Gastroesophageal sphincter (tissue), 3 donors: Measurements from ENCODE around the gene LPO.

Experiments
- CTCF ChIP-seq, 4 experiments: fragments of 200-600 bp in 2 of 4; fragments of 450-650 bp in 2 of 4; sonication (generic) in 1 of 4; IDR thresholded peaks; one replicate each; pipeline ENCODE4 v1.5.1; 2017 to 2019; ENCODE audit warnings: antibody characterized with exemption in 4 of 4, mild to moderate bottlenecking in 2 of 4, moderate library complexity in 2 of 4
- POLR2A ChIP-seq, 2 donors: fragments of 450-650 bp; IDR thresholded peaks; one replicate each; pipeline ENCODE4 v1.6.1; 2017; ENCODE audit warnings: antibody characterized with exemption in 2 of 2, mild to moderate bottlenecking in 2 of 2, moderate library complexity in 1 of 2
- POLR2AphosphoS5 ChIP-seq: sonication (generic); formaldehyde crosslinking; IDR thresholded peaks from one replicate; pipeline ENCODE4 v1.6.1; 2017; ENCODE audit warnings: antibody characterized with exemption

DNA sequence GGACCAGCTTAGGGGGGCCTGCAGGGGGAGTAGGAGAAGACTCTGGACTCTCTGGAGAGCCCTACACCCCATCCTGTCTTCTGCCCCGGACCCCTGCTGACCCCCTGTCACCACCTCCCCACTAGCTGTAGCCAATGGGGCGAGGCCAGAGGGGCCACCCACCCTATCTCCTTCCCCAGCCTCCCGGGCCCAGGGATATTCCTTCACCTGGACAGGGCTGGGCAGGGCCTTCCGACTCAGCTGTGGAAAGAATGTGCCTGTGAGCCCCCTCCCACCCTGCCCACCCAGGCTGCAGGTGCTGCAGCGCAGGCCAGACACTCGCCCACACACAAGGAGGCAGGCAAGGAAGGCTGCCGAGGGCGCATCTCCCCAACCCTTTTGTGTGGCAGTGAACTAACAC is 67.2 kb downstream of the LPO start:
- TF ChIP-seq CTCF (IDR thresholded peaks at IDR 0.05) = no peak
- no peak for TF ChIP-seq POLR2A (IDR thresholded peaks at IDR 0.05)
- TF ChIP-seq POLR2AphosphoS5 = no peak
